AG04450 (cell line): ENCODE data around the gene WNT1. TPM values are rescaled to one million over a fixed set of nuclear protein-coding genes. Genes with fewer than 3 reads are reported as not detected.

Experiments
- CTCF ChIA-PET: fragments of 300-600, 350-600 bp; formaldehyde crosslinking; extraction: SDS; loops from one replicate; lab custom pipeline; 2022; ENCODE audit warnings: antibody characterized with exemption, inconsistent platforms; lab: Charles Lee
- POLR2A ChIA-PET: fragments of 350-600 bp; formaldehyde crosslinking; extraction: SDS; loops from one replicate; lab custom pipeline; 2021; ENCODE audit warnings: antibody characterized with exemption, inconsistent platforms; lab: Yijun Ruan, JAX
- DNase-seq: peaks from one replicate; pipeline ENCODE4 v3.0.0-alpha.2; 2011; ENCODE audit warnings: low read depth, low spot score
- H3K27ac ChIP-seq: one replicate; pipeline ENCODE4 v1.5.1; 2012; ENCODE audit warnings: low read depth, low read length, control low read depth
- H3K27me3 ChIP-seq: one replicate; pipeline ENCODE4 v1.6.0; 2012; ENCODE audit warnings: low read length; ENCODE audit not compliant: control insufficient read depth, insufficient read depth
- H3K4me3 ChIP-seq: 2 replicates; pipeline ENCODE4 v1.5.1; 2011; ENCODE audit warnings: mild to moderate bottlenecking, low read depth, low read length, control low read depth
- H3K9me3 ChIP-seq: 2 replicates; pipeline ENCODE4 v1.5.1; 2012; ENCODE audit warnings: low read length; ENCODE audit not compliant: control insufficient read depth, insufficient read depth
- CTCF ChIP-seq: IDR thresholded peaks from 2 replicates; pipeline ENCODE4 v1.5.1; 2011; ENCODE audit warnings: low read depth, low read length, control low read depth, inconsistent platforms
- polyA plus RNA-seq: library from polyadenylated mRNA; depleted of rRNA; stranded (reverse); fragments of >200 nt; gene quantifications from 2 replicates; pipeline ENCODE4 v1.2.3, GENCODE V29; 2011

WNT1 gene
- polyA plus RNA-seq, 1 experiment, result not detected

- Histone ChIP-seq H3K4me3 (no peak overlapping the region), H3K27me3 (peaks cover 79% of the 10 kb centered on the region), H3K27ac (no peak overlapping the region), H3K9me3 (peaks cover 3% of the 10 kb centered on the region; the same call in 1 of the 2 replicates)
- ChIA-PET POLR2A (no interaction called here), CTCF (interaction anchor here (3.3 kb wide), 1 partner anchor 8 kb away, joined by 46 read pairs; the partner anchor contains the start of gene WNT1)
- TF ChIP-seq CTCF, result no peak
- no peak for DNase-seq
These were observed 7.4 kb downstream of the WNT1 start for GRCh38 chr12:48985475-48985897.

- no peak for TF ChIP-seq CTCF
- no peak for DNase-seq
- no peak overlapping the region for H3K27ac ChIP-seq
- CTCF ChIA-PET, result interaction anchor here (0.8 to 3.3 kb wide), 3 partner anchors 8 to 133 kb away, joined by 6 to 46 read pairs (median 42); partner anchors contain the start of genes DDX23 and WNT1
- H3K4me3 ChIP-seq, result no peak overlapping the region
- no peaks in the 10 kb centered on the region; the same call in 1 of the 2 replicates for H3K9me3 ChIP-seq
- peaks cover 76% of the 10 kb centered on the region for H3K27me3 ChIP-seq
- POLR2A ChIA-PET, result no interaction called here
These were observed 7.8 kb downstream of the WNT1 start for GRCh38 chr12:48985901-48986300.

GRCh38 chr12:48986720-48987291 lies 8.7 kb downstream of the WNT1 start:
- no peak overlapping the region for H3K4me3 ChIP-seq
- ChIA-PET CTCF (interaction anchor here (0.8 to 3.3 kb wide), 4 partner anchors 9 to 134 kb away, joined by 3 to 46 read pairs (median 24); partner anchors contain the start of genes DDX23 and WNT1), POLR2A (no interaction called here)
- TF ChIP-seq CTCF, result no peak
- H3K9me3 ChIP-seq, result no peaks in the 10 kb centered on the region
- H3K27ac ChIP-seq, result no peak overlapping the region
- peaks cover 67% of the 10 kb centered on the region for H3K27me3 ChIP-seq
- no peak for DNase-seq

GRCh38 chr12:48988030-48988649 lies 10.0 kb downstream of the WNT1 start:
- CTCF ChIA-PET, result interaction anchor here (0.7 to 3.3 kb wide), 40 partner anchors 9 to 238 kb away, joined by 3 to 46 read pairs (median 4); partner anchors contain the start of genes ARF3, DDN, DDX23 and RND1
- peaks cover 61% of the 10 kb centered on the region for H3K27me3 ChIP-seq
- DNase-seq, result no peak
- no peak overlapping the region for H3K4me3 ChIP-seq
- TF ChIP-seq CTCF, result peak; percentile 87
- H3K9me3 ChIP-seq, result no peaks in the 10 kb centered on the region
- no peak overlapping the region for H3K27ac ChIP-seq
- POLR2A ChIA-PET, result interaction anchor here (0.9 kb wide), 1 partner anchor 31 kb away, joined by 3 read pairs; the partner anchor contains the start of gene ARF3

GRCh38 chr12:48990552-48990951 lies 12.4 kb downstream of the WNT1 start:
- Histone ChIP-seq H3K4me3 (no peak overlapping the region), H3K27me3 (peaks cover 48% of the 10 kb centered on the region), H3K27ac (no peak overlapping the region), H3K9me3 (no peaks in the 10 kb centered on the region)
- TF ChIP-seq CTCF, result no peak
- CTCF ChIA-PET, result interaction anchor here (1.0 to 7.7 kb wide), 3 partner anchors 12 to 138 kb away, joined by 3 to 95 read pairs (median 7); partner anchors contain the start of genes DDX23 and WNT1
- POLR2A ChIA-PET, result no interaction called here
- no peak for DNase-seq
